ENCODE data around the gene TSFM. TPM values are rescaled to one million over a fixed set of nuclear protein-coding genes. Genes with fewer than 3 reads are reported as not detected.

TSFM gene
- polyA plus RNA-seq, 3 donors, result 4.5 to 22.6 (median 21.8) TPM

DNA sequence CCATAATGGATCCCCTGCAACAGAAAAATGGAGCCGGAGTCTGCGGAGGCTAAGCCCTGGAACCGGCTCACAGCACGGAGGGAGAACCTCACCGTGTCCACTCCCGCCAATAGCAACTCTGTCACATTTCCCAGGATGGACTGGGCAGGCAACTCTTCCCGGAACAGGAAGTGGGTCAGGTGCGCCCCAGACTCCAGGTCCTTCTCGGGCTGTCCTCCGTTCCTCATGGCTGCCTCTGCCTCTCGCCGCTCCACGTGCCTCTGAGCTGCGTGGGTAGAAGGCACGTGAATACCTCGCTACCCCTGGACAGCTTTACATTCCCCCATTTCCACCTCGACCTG is 18.0 kb upstream of the TSFM start:
- Mint-ChIP-seq H3K27ac (no peak overlapping the region), H3K9me3 (peaks cover 0 to 18% (median 5%) of the 10 kb centered on the region in 7 donors), H3K36me3 (peaks cover 16 to 19% of the 10 kb centered on the region in 2 donors), H3K4me3 (peak overlapping the region; percentile 67 to 95), H3K27me3 (ENCODE audit: low read depth in 3 of 3) (peaks cover 51 to 55% (median 54%) of the 10 kb centered on the region in 3 donors), H3K4me1 (peaks cover 31% of the 10 kb centered on the region)
- TF ChIP-seq, protein P1, sequence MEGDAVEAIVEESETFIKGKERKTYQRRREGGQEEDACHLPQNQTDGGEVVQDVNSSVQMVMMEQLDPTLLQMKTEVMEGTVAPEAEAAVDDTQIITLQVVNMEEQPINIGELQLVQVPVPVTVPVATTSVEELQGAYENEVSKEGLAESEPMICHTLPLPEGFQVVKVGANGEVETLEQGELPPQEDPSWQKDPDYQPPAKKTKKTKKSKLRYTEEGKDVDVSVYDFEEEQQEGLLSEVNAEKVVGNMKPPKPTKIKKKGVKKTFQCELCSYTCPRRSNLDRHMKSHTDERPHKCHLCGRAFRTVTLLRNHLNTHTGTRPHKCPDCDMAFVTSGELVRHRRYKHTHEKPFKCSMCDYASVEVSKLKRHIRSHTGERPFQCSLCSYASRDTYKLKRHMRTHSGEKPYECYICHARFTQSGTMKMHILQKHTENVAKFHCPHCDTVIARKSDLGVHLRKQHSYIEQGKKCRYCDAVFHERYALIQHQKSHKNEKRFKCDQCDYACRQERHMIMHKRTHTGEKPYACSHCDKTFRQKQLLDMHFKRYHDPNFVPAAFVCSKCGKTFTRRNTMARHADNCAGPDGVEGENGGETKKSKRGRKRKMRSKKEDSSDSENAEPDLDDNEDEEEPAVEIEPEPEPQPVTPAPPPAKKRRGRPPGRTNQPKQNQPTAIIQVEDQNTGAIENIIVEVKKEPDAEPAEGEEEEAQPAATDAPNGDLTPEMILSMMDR (IDR thresholded peaks at IDR 0.05), result no peak
- H3K4me3 ChIP-seq (replicated peaks in 1 of 3; ENCODE audit: low read depth in 2 of 3, low read length in 3 of 3), result peak overlapping the region in 2 of 3 experiments; percentile 41 to 73
- peak overlapping the region; percentile 80 for H2AFZ ChIP-seq (ENCODE audit: insufficient read depth, low read depth, low read length, poor library complexity, severe bottlenecking)
- DNase-seq, result no peak
- H3K27ac ChIP-seq (ENCODE audit: low read depth in 1 of 2, low read length in 2 of 2), result no peak overlapping the region
- WGBS (ENCODE audit: insufficient coverage), result 19% methylated on average over 17 of the region's 17 CpGs
- peak overlapping the region; percentile 45 for H3K9ac ChIP-seq (ENCODE audit: insufficient read depth, low read length, poor library complexity, severe bottlenecking)
- intact Hi-C loops (cut with micrococcal nuclease), result no loop called here
- peak overlapping the region; percentile 81 for H3K4me2 ChIP-seq (replicated peaks; ENCODE audit: extremely low read depth, low read length, poor library complexity, severe bottlenecking)
- H3K9me3 ChIP-seq (replicated peaks in 1 of 2; ENCODE audit: control insufficient read depth in 1 of 2, insufficient read depth in 1 of 2, low read length in 2 of 2), result peaks cover 0 to 13% of the 10 kb centered on the region in 2 donors
- H3K4me1 ChIP-seq (ENCODE audit: control insufficient read depth in 1 of 2, insufficient read depth in 2 of 2, low read length in 2 of 2), result peaks cover 28 to 29% of the 10 kb centered on the region in 2 donors
- H4K20me1 ChIP-seq (ENCODE audit: insufficient read depth, low read length), result no peaks in the 10 kb centered on the region
- H3K27me3 ChIP-seq (ENCODE audit: control insufficient read depth in 2 of 2, insufficient read depth in 2 of 2, low read length in 2 of 2), result peaks cover 37 to 56% of the 10 kb centered on the region in 2 donors
- H3K36me3 ChIP-seq (replicated peaks in 1 of 2; ENCODE audit: control insufficient read depth in 1 of 2, insufficient read depth in 2 of 2, low read length in 2 of 2), result peaks cover 0 to 4% of the 10 kb centered on the region in 2 donors
- no peaks in the 10 kb centered on the region for H3K79me2 ChIP-seq (ENCODE audit: insufficient read depth, low read length)

DNA sequence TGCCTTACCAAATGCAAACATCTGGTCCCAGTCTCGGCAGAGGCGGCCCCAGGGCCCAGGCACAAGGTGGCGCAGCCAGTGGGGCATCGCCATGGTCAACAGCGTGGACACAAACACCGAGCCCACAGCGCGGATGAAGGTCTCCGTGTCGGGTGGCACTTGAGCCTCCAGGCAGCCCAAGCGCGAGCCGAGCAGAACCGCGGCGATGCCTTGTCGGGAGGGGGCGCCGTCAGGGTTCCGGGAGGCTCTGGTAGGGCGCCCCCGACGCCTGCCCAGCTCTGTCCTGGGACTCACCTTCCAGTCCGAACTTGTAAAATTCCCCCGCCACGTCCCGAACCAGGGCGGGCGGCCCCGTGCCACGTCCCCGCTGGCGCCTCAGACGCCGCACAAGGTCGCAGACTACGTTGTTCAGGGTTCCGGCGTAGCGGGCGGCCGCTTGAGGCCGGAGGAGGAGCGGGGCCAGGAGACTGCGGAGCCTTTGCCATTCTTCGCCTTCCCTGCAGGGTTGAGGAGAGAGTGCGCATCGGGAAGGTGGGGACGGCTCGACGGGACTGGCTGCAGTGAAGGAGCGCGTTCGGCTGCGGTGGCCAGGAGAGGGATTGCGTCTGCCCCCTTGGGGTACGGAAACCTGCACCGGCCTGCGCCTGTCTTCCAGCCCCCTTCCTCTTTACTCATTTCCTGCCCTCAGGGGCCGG is 17.4 kb upstream of the TSFM start:
- Mint-ChIP-seq H3K4me1 (peaks cover 31% of the 10 kb centered on the region), H3K36me3 (peaks cover 19 to 23% of the 10 kb centered on the region in 2 donors), H3K27ac (peak overlapping the region in 1 of 7 donors; percentile 61), H3K27me3 (ENCODE audit: low read depth in 3 of 3) (peaks cover 51 to 55% (median 54%) of the 10 kb centered on the region in 3 donors), H3K4me3 (peak overlapping the region; percentile 67 to 95), H3K9me3 (peaks cover 0 to 18% (median 5%) of the 10 kb centered on the region in 7 donors)
- Histone ChIP-seq H3K36me3 (replicated peaks in 1 of 2; ENCODE audit: control insufficient read depth in 1 of 2, insufficient read depth in 2 of 2, low read length in 2 of 2) (peaks cover 0 to 6% of the 10 kb centered on the region in 2 donors), H3K9ac (ENCODE audit: insufficient read depth, low read length, poor library complexity, severe bottlenecking) (peak overlapping the region; percentile 45), H2AFZ (ENCODE audit: insufficient read depth, low read depth, low read length, poor library complexity, severe bottlenecking) (peak overlapping the region; percentile 80), H3K79me2 (ENCODE audit: insufficient read depth, low read length) (no peaks in the 10 kb centered on the region), H3K9me3 (replicated peaks in 1 of 2; ENCODE audit: control insufficient read depth in 1 of 2, insufficient read depth in 1 of 2, low read length in 2 of 2) (peaks cover 0 to 13% of the 10 kb centered on the region in 2 donors), H3K27me3 (ENCODE audit: control insufficient read depth in 2 of 2, insufficient read depth in 2 of 2, low read length in 2 of 2) (peaks cover 37 to 56% of the 10 kb centered on the region in 2 donors), H3K4me1 (ENCODE audit: control insufficient read depth in 1 of 2, insufficient read depth in 2 of 2, low read length in 2 of 2) (peaks cover 28 to 29% of the 10 kb centered on the region in 2 donors), H4K20me1 (ENCODE audit: insufficient read depth, low read length) (no peaks in the 10 kb centered on the region), H3K4me3 (replicated peaks in 1 of 3; ENCODE audit: low read depth in 2 of 3, low read length in 3 of 3) (peak overlapping the region; percentile 12 to 73 (median 41)), H3K27ac (ENCODE audit: low read depth in 1 of 2, low read length in 2 of 2) (no peak overlapping the region), H3K4me2 (replicated peaks; ENCODE audit: extremely low read depth, low read length, poor library complexity, severe bottlenecking) (peak overlapping the region; percentile 81)
- WGBS (ENCODE audit: insufficient coverage), result under 1% methylated on average over 59 of the region's 60 CpGs
- peak in 2 of 3 donors; percentile 41 to 73 for DNase-seq
- TF ChIP-seq, protein P1 (IDR thresholded peaks at IDR 0.05), result peak; percentile 38
- intact Hi-C loops (cut with micrococcal nuclease), result no loop called here

Measured in CD14-positive monocyte (primary cell).